HG03439 (cell line): Measurements from ENCODE around the gene ITCH.
"Not testable (repeated sequence)": the region's sequence is repeated elsewhere in the genome, so short reads cannot be mapped to it uniquely, and the experiment has no call there.

Experiments
- ATAC-seq: cut with Tn5 transposase; IDR thresholded peaks from one replicate; pipeline ENCODE4 v1.9.1; 2021; ENCODE audit warnings: mild to moderate bottlenecking, moderate library complexity; ENCODE audit not compliant: unreplicated experiment

The ITCH gene

GRCh38 chr20:34410336-34410735 lies 47.3 kb downstream of the ITCH start:
- ATAC-seq, result no peak

- ATAC-seq, result no peak
Measured at GRCh38 chr20:34412453-34412852, 49.4 kb downstream of the ITCH start.

- ATAC-seq, result not testable (repeated sequence)
Measured at GRCh38 chr20:34414525-34414924, 51.5 kb downstream of the ITCH start.

- ATAC-seq, result no peak
Measured at GRCh38 chr20:34415079-34415478, 52.0 kb downstream of the ITCH start.

- ATAC-seq, result no peak
Measured at GRCh38 chr20:34420146-34420545, 57.1 kb downstream of the ITCH start.

- ATAC-seq, result no peak
Measured at GRCh38 chr20:34420975-34421374, 57.9 kb downstream of the ITCH start.

- ATAC-seq, result no peak
Measured at GRCh38 chr20:34421766-34422466, 58.8 kb downstream of the ITCH start.

- ATAC-seq, result not testable (repeated sequence)
Measured at GRCh38 chr20:34425032-34425690, 62.1 kb downstream of the ITCH start.

GRCh38 chr20:34426026-34426425 lies 63.0 kb downstream of the ITCH start:
- no peak for ATAC-seq

GRCh38 chr20:34427331-34427730 lies 64.3 kb downstream of the ITCH start:
- ATAC-seq, result no peak

GRCh38 chr20:34427784-34428183 lies 64.7 kb downstream of the ITCH start:
- ATAC-seq, result no peak

- no peak for ATAC-seq
Measured at GRCh38 chr20:34431168-34431567, 68.1 kb downstream of the ITCH start.

- ATAC-seq, result not testable (repeated sequence)
Measured at GRCh38 chr20:34432663-34433062, 69.6 kb downstream of the ITCH start.

GRCh38 chr20:34433391-34433790 lies 70.3 kb downstream of the ITCH start:
- no peak for ATAC-seq

GRCh38 chr20:34435589-34435988 lies 72.5 kb downstream of the ITCH start:
- ATAC-seq, result no peak

- no peak for ATAC-seq
Measured at GRCh38 chr20:34437330-34437986, 74.4 kb downstream of the ITCH start.

GRCh38 chr20:34439168-34439567 lies 76.1 kb downstream of the ITCH start:
- ATAC-seq, result no peak

- not testable (repeated sequence) for ATAC-seq
Measured at GRCh38 chr20:34441423-34441822, 78.3 kb downstream of the ITCH start.

- ATAC-seq, result no peak
Measured at GRCh38 chr20:34443546-34443945, 80.5 kb downstream of the ITCH start.

- no peak for ATAC-seq
Measured at GRCh38 chr20:34445177-34446065, 82.3 kb downstream of the ITCH start.

- ATAC-seq, result no peak
Measured at GRCh38 chr20:34448517-34448916, 85.4 kb downstream of the ITCH start.
